ENCODE results near the gene MT1B.
"Not testable (repeated sequence)": the region's sequence is repeated elsewhere in the genome, so short reads cannot be mapped to it uniquely, and the experiment has no call there.

The MT1B gene

GRCh38 chr16:56613706-56614105 lies 38.0 kb upstream of the MT1B start:
- Mint-ChIP-seq H3K36me3 (no peaks in the 10 kb centered on the region), H3K4me1 (peaks cover 38% of the 10 kb centered on the region), H3K9me3 (no peaks in the 10 kb centered on the region), H3K4me3 (no peak overlapping the region), H3K27ac (no peak overlapping the region), H3K27me3 (peaks cover 24% of the 10 kb centered on the region)
- ATAC-seq: no peak

DNA sequence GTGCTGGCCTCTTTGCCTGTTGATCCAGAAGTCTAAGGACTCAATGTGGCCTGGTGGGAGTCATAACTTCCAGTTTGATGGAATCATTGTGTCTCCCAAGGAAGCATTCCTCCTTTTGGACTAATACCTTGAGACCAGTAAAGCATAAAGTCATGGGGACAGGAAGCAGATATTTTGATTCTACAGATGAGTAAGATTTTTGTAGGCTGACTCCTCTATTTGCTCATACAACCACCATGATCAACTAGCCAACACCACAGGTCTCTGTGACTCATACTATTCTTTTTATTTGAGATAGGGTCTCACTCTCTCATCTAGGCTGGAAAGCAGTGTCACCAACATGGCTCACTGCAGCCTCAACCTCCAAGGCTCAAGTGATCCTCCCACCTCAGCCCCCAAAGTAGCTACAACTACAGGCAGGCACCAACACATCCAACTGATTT lies 37.1 kb upstream of the MT1B start:
- no peaks in the 10 kb centered on the region for H3K36me3 Mint-ChIP-seq
- peaks cover 30% of the 10 kb centered on the region for H3K4me1 Mint-ChIP-seq
- H3K4me3 Mint-ChIP-seq: no peak overlapping the region
- no peak overlapping the region for H3K27ac Mint-ChIP-seq
- no peaks in the 10 kb centered on the region for H3K9me3 Mint-ChIP-seq
- no peak for ATAC-seq
- peaks cover 33% of the 10 kb centered on the region for H3K27me3 Mint-ChIP-seq

DNA sequence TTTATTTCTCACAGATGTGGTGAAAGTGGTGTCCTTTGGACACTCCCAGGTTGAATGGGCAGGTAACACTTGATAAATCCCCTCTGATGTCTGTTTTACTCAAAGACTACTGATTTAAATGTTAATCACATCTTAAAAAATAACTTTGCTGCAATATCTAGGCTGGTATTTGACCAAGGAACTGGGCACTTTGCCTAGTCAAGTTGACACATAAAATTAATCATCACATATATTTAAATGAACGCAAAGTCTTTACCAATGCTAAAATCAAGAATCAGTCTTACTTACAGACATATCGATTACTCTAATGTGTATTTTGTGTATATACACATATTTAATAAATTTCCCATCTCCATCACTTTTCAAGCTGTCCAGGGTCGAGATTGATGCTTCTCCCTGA lies 36.3 kb upstream of the MT1B start:
- Mint-ChIP-seq H3K27ac (no peak overlapping the region), H3K9me3 (no peaks in the 10 kb centered on the region), H3K4me1 (peaks cover 23% of the 10 kb centered on the region), H3K4me3 (no peak overlapping the region), H3K36me3 (no peaks in the 10 kb centered on the region), H3K27me3 (peaks cover 34% of the 10 kb centered on the region)
- no peak for ATAC-seq

- Mint-ChIP-seq H3K36me3 (no peaks in the 10 kb centered on the region), H3K27ac (no peak overlapping the region), H3K9me3 (no peaks in the 10 kb centered on the region), H3K4me1 (peaks cover 10% of the 10 kb centered on the region), H3K27me3 (peaks cover 34% of the 10 kb centered on the region), H3K4me3 (peak overlapping the region; percentile 44)
- ATAC-seq: no peak
Observed at GRCh38 chr16:56616608-56617211, 35.0 kb upstream of the MT1B start.

DNA sequence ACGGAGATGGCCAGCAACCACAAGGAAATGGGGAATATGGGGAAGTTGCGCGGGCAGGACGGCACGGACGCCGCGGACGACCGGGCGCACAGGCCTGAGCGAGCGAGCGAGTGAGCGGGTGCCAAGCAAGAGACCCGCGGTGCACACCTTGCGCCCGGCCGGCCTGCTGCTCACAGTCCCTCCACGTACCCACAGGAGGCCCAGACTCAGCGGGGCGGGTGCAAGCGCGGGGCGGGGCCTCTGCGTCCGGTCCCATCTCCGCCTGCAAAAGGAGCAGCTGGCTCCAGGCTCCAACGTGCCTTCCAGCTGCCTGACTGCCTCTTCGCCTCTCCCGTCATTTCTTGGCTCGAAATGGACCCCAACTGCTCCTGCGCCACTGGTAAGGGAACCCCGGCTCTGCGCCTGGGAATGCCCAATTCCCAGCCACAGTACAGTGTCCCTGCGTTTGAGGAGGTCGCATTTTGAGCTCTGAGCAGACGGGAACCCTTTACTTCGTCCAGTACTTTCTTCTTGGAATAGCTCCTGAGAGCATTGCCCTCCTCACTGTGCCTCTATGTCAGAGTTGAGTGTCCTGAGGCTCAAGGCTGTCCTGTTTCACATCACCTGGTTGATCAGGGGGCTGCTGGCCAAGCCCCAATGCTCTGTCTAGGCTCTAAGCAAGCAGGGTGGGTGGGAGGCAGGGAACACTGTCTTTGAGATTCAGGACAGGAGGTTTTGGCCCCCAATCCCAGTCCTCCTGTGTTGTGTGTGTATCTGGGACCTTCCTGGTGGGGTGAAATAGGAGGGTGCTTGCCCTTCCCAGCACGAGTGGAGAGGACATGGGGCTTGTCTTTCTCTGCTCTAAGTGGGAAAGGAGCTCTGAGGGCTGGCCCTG lies 34.2 kb upstream of the MT1B start:
- no peaks in the 10 kb centered on the region for H3K9me3 Mint-ChIP-seq

GRCh38 chr16:56618138-56618537 lies 33.5 kb upstream of the MT1B start:
- H3K27me3 Mint-ChIP-seq: peaks cover 34% of the 10 kb centered on the region
- peaks cover 10% of the 10 kb centered on the region for H3K4me1 Mint-ChIP-seq
- no peak overlapping the region for H3K4me3 Mint-ChIP-seq
- ATAC-seq: no peak
- no peak overlapping the region for H3K27ac Mint-ChIP-seq
- no peaks in the 10 kb centered on the region for H3K9me3 Mint-ChIP-seq
- H3K36me3 Mint-ChIP-seq: no peaks in the 10 kb centered on the region

More for the DNA sequence above, 34.2 kb upstream of the MT1B start:
- no peaks in the 10 kb centered on the region for H3K36me3 Mint-ChIP-seq
- peaks cover 10% of the 10 kb centered on the region for H3K4me1 Mint-ChIP-seq
- H3K27ac Mint-ChIP-seq: no peak overlapping the region
- H3K27me3 Mint-ChIP-seq: peaks cover 34% of the 10 kb centered on the region
- peak; percentile 50 for ATAC-seq
- peak overlapping the region; percentile 51 for H3K4me3 Mint-ChIP-seq

DNA sequence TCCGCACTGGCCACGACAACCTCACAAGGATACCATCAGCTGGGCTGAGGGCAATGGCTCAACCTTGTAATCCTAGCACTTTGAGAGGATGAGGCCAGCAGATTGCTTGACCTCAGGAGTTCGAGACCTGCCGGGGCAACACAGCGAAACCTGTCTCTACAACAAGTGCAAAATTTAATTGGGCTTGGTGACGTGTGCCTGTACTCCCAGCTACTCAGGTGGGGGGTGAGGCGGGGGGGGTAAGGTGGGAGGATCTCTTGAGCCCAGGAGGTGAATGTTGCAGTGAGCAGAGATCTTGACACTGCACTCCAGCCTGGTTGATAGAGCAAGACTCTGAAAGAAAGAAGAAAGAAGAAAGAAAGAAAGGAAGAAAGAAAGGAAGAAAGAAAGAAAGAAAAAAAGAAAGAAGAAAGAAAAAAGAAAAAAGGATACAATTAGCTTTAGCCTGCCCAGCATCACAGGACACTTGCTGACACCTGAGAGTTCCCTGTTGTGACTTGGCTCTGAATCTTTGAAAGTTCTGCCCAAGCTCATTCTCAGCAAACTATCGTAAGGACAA lies 31.3 kb upstream of the MT1B start:
- H3K9me3 Mint-ChIP-seq: no peaks in the 10 kb centered on the region
- H3K27ac Mint-ChIP-seq: no peak overlapping the region
- no peak for ATAC-seq
- no peaks in the 10 kb centered on the region for H3K36me3 Mint-ChIP-seq
- peaks cover 18% of the 10 kb centered on the region for H3K4me1 Mint-ChIP-seq
- peaks cover 48% of the 10 kb centered on the region for H3K27me3 Mint-ChIP-seq
- no peak overlapping the region for H3K4me3 Mint-ChIP-seq

DNA sequence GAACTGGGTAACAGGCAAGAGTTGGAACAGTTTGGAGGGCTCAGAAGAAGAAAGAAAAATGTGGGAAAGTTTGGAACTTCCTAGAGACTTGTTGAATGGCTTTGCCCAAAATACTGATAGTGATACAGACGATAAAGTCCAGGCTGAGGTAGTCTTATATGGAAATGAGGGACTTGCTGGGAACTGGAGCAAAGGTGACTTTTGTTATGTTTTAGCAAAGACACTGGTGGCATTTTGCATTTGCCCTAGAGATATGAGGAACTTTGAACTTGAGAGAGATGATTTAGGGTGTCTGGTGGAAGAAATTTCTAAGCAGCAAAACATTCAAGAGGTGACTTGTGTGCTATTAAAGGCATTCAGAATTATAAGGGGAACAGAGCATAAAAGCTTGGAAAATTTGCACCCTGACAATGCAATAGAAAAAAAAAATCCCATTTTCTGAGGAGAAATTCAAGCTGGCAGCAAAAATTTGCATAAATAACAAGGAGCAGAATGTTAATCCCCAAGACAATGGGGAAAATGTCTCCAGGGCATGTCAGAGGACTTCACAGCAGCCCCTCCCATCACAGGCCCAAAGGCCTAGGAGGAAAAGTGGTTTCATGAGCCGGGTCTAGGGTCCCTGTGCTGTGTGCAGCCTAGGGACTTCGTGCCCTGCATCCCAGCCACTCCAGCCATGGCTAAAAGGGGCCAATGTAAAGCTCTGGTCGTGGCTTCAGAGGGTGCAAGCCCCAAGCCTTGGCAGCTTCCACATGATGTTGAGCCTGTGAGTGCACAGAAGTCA lies 29.8 kb upstream of the MT1B start:
- H3K4me3 Mint-ChIP-seq, H3K9me3 Mint-ChIP-seq, H3K27ac Mint-ChIP-seq, H3K36me3 Mint-ChIP-seq, ATAC-seq: not testable (repeated sequence)
- peaks cover 57% of the 10 kb centered on the region for H3K27me3 Mint-ChIP-seq
- H3K4me1 Mint-ChIP-seq: peaks cover 23% of the 10 kb centered on the region

DNA sequence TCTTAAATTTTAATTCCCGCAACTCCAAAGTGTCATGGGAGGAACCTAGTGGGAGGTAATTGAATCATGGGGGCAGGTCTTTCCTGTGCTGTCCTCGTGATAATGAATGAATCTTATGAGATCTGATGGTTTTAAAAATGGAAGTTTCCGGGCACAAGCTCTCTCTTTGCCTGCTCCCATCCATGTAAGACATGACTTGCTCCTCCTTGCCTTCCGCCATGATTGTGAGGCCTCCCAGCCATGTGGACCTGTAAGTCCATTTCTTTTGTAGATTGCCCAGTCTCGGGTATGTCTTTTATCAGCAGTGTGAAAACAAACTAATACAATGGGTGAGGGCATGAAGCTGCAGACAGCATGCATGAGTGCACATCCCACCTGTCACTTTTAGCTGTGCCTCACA lies 28.5 kb upstream of the MT1B start:
- H3K27ac Mint-ChIP-seq, H3K4me3 Mint-ChIP-seq, ATAC-seq, H3K36me3 Mint-ChIP-seq, H3K9me3 Mint-ChIP-seq: not testable (repeated sequence)
- Mint-ChIP-seq H3K4me1 (peaks cover 14% of the 10 kb centered on the region), H3K27me3 (peaks cover 47% of the 10 kb centered on the region)

GRCh38 chr16:56623637-56624036 lies 28.0 kb upstream of the MT1B start:
- Mint-ChIP-seq H3K36me3 (no peaks in the 10 kb centered on the region), H3K9me3 (no peaks in the 10 kb centered on the region), H3K4me1 (peaks cover 14% of the 10 kb centered on the region), H3K27me3 (peaks cover 43% of the 10 kb centered on the region), H3K27ac (no peak overlapping the region), H3K4me3 (no peak overlapping the region)
- ATAC-seq: no peak

DNA sequence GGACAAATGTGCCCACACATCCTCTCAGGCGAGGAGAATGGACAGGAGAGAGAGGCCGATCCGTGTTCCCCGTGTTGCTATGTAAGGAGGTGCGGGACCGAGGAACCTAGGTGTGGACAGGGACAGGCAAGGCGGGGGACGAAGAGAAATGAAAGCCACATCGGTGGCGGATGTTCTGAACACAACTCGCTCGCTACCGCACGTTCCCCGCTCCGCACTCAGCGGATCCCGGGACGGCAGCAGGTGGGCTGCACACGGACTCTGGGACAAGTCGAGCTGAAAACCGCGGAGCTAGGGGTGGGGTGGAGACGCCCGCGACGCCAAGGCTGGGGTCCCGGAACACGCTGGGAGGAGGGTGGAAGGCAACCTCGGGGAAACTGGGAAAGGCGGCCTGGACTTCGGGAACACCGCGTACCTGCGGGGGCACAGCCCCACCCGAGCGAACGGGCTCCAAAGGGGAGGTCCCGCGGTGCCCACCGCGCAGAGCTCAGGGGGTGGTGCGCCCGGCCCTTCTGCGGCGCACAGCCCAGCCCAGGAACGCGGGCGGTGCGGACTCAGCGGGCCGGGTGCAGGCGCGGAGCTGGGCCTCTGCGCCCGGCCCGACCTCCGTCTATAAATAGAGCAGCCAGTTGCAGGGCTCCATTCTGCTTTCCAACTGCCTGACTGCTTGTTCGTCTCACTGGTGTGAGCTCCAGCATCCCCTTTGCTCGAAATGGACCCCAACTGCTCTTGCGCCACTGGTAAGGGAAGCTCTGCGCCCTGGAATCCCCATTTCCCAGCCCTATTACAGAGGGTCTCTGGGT lies 26.3 kb upstream of the MT1B start, which contains the start of gene MT1E:
MT1E (plus strand) TSS at position 642 of the 803 bp plus-strand sequence; CDS start at position 713, 71 bp downstream.
- H3K27me3 Mint-ChIP-seq: peaks cover 32% of the 10 kb centered on the region
- H3K36me3 Mint-ChIP-seq: no peaks in the 10 kb centered on the region
- no peaks in the 10 kb centered on the region for H3K9me3 Mint-ChIP-seq
- peak; percentile 54 for ATAC-seq
- H3K4me3 Mint-ChIP-seq: peak within 1 kb of the TSS; percentile 86
- peaks cover 30% of the 10 kb centered on the region for H3K4me1 Mint-ChIP-seq
- peak within 1 kb of the TSS; percentile 84 for H3K27ac Mint-ChIP-seq

- peaks cover 32% of the 10 kb centered on the region for H3K27me3 Mint-ChIP-seq
- no peaks in the 10 kb centered on the region for H3K9me3 Mint-ChIP-seq
- H3K27ac Mint-ChIP-seq: peak overlapping the region; percentile 84
- ATAC-seq: no peak
- H3K36me3 Mint-ChIP-seq: no peaks in the 10 kb centered on the region
- peak overlapping the region; percentile 53 for H3K4me3 Mint-ChIP-seq
- peaks cover 33% of the 10 kb centered on the region for H3K4me1 Mint-ChIP-seq
Observed at GRCh38 chr16:56625943-56626654, 25.6 kb upstream of the MT1B start.

DNA sequence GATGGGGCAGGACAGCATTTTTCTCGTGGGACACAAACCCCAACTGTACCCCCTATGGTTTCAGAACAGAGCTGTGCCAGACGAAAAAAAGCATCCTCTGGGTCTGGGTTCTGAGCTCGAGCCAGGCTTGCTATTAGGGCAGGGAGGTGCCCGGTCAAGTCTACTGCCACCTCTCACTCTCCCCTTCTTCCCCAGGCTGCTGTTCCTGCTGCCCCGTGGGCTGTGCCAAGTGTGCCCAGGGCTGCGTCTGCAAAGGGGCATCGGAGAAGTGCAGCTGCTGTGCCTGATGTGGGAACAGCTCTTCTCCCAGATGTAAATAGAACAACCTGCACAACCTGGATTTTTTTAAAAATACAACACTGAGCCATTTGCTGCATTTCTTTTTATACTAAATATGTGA lies 25.0 kb upstream of the MT1B start:
- Mint-ChIP-seq H3K4me3 (no peak overlapping the region), H3K36me3 (no peaks in the 10 kb centered on the region), H3K9me3 (no peaks in the 10 kb centered on the region), H3K4me1 (peaks cover 35% of the 10 kb centered on the region), H3K27ac (no peak overlapping the region), H3K27me3 (peaks cover 35% of the 10 kb centered on the region)
- no peak for ATAC-seq
